Peyer's patch (tissue), 4 donors: ENCODE data around the gene FAM111A.

ENCODE experiments used
- CTCF ChIP-seq, 6 experiments: fragments of 450-650 bp in 4 of 6; fragments of 200-600 bp in 2 of 6; sonication (generic) in 1 of 6; IDR thresholded peaks; one replicate each; pipeline ENCODE4 v1.5.1; 2017 to 2019; ENCODE audit warnings: antibody characterized with exemption in 6 of 6, mild to moderate bottlenecking in 3 of 6, moderate library complexity in 1 of 6
- POLR2A ChIP-seq, 2 donors: fragments of 450-650 bp; IDR thresholded peaks; one replicate each; pipeline ENCODE4 v1.5.1; 2017; ENCODE audit warnings: antibody characterized with exemption in 2 of 2, mild to moderate bottlenecking in 2 of 2, moderate library complexity in 2 of 2

DNA sequence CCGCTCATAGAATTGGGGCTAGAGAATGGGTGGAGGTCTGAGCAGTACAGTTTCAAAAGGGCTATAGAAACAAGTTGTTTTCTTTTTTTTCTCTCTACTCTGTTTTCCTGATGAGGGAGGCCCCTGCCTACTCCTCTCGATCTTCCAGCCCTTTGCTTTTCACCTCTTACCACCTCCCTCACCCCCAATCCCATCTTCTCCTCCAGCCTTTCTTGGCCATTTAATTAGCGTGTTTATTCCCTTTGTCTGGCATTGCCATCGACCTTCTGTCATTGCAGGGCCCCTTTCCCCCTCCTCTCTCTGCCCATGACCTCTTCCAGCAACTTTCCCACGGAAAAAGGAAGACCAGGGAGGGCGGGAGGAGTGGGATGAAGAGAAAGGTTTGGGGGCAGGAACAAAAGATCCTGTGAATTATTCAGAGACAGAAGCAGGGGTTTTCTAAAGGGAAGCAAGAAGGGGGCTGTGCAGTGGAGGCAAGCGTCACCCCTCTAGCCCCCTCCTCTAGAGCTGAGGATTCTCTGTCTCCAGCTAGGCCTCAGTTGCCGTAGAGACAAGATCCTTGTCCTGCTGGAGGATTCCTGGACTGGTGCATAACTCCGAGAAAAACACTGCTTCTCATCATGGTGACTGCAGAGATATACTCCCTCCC lies 42.2 kb downstream of the FAM111A start:
- TF ChIP-seq CTCF (IDR thresholded peaks at IDR 0.05) (no peak), POLR2A (IDR thresholded peaks at IDR 0.05) (no peak)
